PC-3 (cell line): ENCODE results near the gene GPR89B. TPM values are rescaled to one million over a fixed set of nuclear protein-coding genes. Genes with fewer than 3 reads are reported as not detected.
"Not testable (repeated sequence)": the region's sequence is repeated elsewhere in the genome, so short reads cannot be mapped to it uniquely, and the experiment has no call there.

ENCODE experiments used
- ATAC-seq: fragments of 200-7000 bp; cut with Tn5 transposase; 2 replicates; pipeline ENCODE4 v1.9.1; 2020; ENCODE audit warnings: mild to moderate bottlenecking, moderate library complexity
- Bru-seq: library from RNA; stranded (reverse); fragments of 400-500 nt; gene quantifications from one replicate; lab custom pipeline; 2021; lab: Mats Ljungman, UMichigan
- BruChase-seq, 2 experiments: library from RNA; stranded (reverse); fragments of 400-500 nt; gene quantifications; one replicate each; lab custom pipeline; 2021; lab: Mats Ljungman, UMichigan
- BruUV-seq: library from RNA; stranded (reverse); fragments of 400-500 nt; replicated peaks from 2 replicates; lab custom pipeline; 2021; lab: Mats Ljungman, UMichigan
- CTCF ChIA-PET: fragments of 300-600 bp; sonication (Branson Sonifier 250); formaldehyde crosslinking; loops from one replicate; lab custom pipeline; 2022; ENCODE audit warnings: antibody characterized with exemption; lab: Charles Lee
- POLR2A ChIA-PET: fragments of 300-600 bp; sonication (Branson Sonifier 250); formaldehyde crosslinking; loops from one replicate; lab custom pipeline; 2022; ENCODE audit warnings: antibody characterized with exemption; ENCODE audit not compliant: unreplicated experiment; lab: Charles Lee
- DNase-seq: peaks from one replicate; pipeline ENCODE4 v3.0.0-alpha.2; 2015
- H2AFZ ChIP-seq: fragments of 300-600 bp; sonication (generic); 2 replicates; pipeline ENCODE4 v1.6.0; 2016; ENCODE audit warnings: antibody characterized with exemption, low read length
- H3F3A ChIP-seq: fragments of 300-600 bp; sonication (generic); one replicate; pipeline ENCODE4 v1.6.0; 2017; ENCODE audit warnings: antibody characterized with exemption, low read length, control low read depth, mild to moderate bottlenecking; ENCODE audit not compliant: unreplicated experiment
- H3K27ac ChIP-seq: fragments of 300-600 bp; sonication (generic); 2 replicates; pipeline ENCODE4 v1.5.1; 2016; ENCODE audit warnings: mild to moderate bottlenecking, low read length
- H3K27me3 ChIP-seq: fragments of 300-600 bp; sonication (generic); 2 replicates; pipeline ENCODE4 v1.6.1; 2016; ENCODE audit warnings: low read length, mixed read lengths
- H3K36me3 ChIP-seq: fragments of 300-600 bp; sonication (generic); 2 replicates; pipeline ENCODE4 v1.6.1; 2016; ENCODE audit warnings: low read depth, mixed run types, low read length, mixed read lengths
- H3K4me1 ChIP-seq: fragments of 300-600 bp; sonication (generic); 2 replicates; pipeline ENCODE4 v1.5.1; 2016; ENCODE audit warnings: low read length; ENCODE audit not compliant: insufficient read depth
- H3K4me2 ChIP-seq: fragments of 300-600 bp; sonication (generic); 2 replicates; pipeline ENCODE4 v1.6.0; 2016; ENCODE audit warnings: low read length
- H3K4me3 ChIP-seq: fragments of 300-600 bp; sonication (generic); 2 replicates; pipeline ENCODE4 v1.5.1; 2016; ENCODE audit warnings: mild to moderate bottlenecking, low read length, mixed read lengths
- H3K79me2 ChIP-seq: fragments of 300-600 bp; sonication (generic); 2 replicates; pipeline ENCODE4 v1.6.1; 2017; ENCODE audit warnings: low read length, mixed read lengths
- H3K9ac ChIP-seq: fragments of 300-600 bp; sonication (generic); 2 replicates; pipeline ENCODE4 v1.6.0; 2016; ENCODE audit warnings: mild to moderate bottlenecking, low read length
- H3K9me2 ChIP-seq: fragments of 300-600 bp; sonication (generic); replicated peaks from 2 replicates; pipeline ENCODE4 v1.6.1; 2016; ENCODE audit warnings: mixed run types, low read length, mixed read lengths
- H3K9me3 ChIP-seq: fragments of 300-600 bp; sonication (generic); 2 replicates; pipeline ENCODE4 v1.6.1; 2016; ENCODE audit warnings: low read length, mixed read lengths
- H4K20me1 ChIP-seq: fragments of 300-600 bp; sonication (generic); 2 replicates; pipeline ENCODE4 v1.6.1; 2016; ENCODE audit warnings: low read length, mixed read lengths
- CTCF ChIP-seq: fragments of 300-600 bp; sonication (generic); conservative IDR thresholded peaks from 2 replicates; pipeline ENCODE4 v1.5.1; 2017; ENCODE audit warnings: antibody characterized with exemption, low read depth, mild to moderate bottlenecking, low read length
- EZH2 ChIP-seq: fragments of 300-600 bp; sonication (generic); IDR thresholded peaks from one replicate; pipeline ENCODE4 v1.6.1; 2017; ENCODE audit warnings: antibody characterized with exemption, mild to moderate bottlenecking, low read length; ENCODE audit not compliant: unreplicated experiment
- EZH2phosphoT487 ChIP-seq: fragments of 300-600 bp; sonication (generic); IDR thresholded peaks from 2 replicates; pipeline ENCODE4 v1.6.1; 2018; ENCODE audit warnings: mild to moderate bottlenecking, antibody characterized with exemption, low read length, borderline replicate concordance
- intact Hi-C: fragments of 100-400 bp; cut with micrococcal nuclease; formaldehyde crosslinking; loops from 2 replicates; pipeline ENCODE4 v1.9.0; 2023
- long read RNA-seq: library from polyadenylated mRNA; unstranded; transcript quantifications from one replicate; pipeline ENCODE4 v2.0.0, GENCODE V29; 2021; ENCODE audit not compliant: unreplicated experiment
- total RNA-seq: library from RNA; depleted of rRNA; stranded (reverse); fragments of >200 nt; gene quantifications from 2 replicates; pipeline ENCODE4 v1.2.3, GENCODE V29; 2014; rRNA removed

GPR89B gene
- total RNA-seq, result 17.8 and 23.4 TPM in 2 replicates
- percentile 84 among the genes with signal in this experiment for Bru-seq, nascent RNA
- percentile 68 among the genes with signal in this experiment for BruChase-seq, experiment 1, labeled RNA remaining after a 6-hour chase
- BruChase-seq, experiment 2, labeled RNA remaining after a 2-hour chase, result percentile 79 among the genes with signal in this experiment
- long read RNA-seq, transcript GPR89B-201 (14 exons, 1,934 nt), result major isoform, 20 of 53 reads
- long read RNA-seq, partial matches to known transcripts, result 13 of 53 reads
- long read RNA-seq, other reads (novel, unspliced or antisense), result 18 of 53 reads

DNA sequence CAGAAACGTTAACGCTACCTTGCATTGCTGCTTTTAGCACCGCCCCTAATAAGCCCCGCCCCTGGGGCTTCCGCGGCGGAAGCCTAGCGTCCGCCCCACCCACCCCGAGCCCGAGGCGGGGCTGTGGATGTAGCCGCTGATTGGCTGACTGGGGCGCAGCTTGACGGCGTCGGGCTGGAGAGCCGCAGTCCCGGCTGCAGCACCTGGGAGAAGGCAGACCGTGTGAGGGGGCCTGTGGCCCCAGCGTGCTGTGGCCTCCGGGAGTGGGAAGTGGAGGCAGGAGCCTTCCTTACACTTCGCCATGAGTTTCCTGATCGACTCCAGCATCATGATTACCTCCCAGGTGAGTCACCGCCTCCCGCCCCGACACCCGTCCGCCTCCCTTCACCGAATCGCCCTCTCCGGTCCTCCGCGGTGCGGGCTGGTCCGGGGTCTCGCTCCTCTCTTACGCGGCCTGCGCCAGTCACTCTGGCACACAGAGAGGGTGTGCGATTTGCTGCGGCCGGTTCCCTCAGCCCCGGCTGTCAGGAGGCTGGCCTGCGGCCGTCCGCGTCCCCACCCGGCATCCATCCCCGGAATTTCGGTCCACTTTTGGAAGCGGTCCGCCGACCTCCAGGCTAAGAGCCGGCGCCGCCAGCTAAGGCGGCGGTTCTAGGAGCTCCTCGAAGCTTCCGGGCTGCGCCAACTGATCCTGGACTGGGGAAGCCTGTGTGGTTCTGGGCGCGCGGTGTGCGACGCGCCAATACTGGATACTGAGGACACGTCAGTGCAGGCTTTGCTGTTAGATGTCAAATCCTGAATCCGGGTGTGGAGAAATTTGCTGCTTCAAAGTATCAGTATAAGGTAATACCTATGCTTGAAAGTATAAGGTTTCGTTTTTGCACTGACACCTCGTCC, at the start of gene GPR89B:
TSS of gene GPR89B (plus strand) at position 185 of the 897 bp plus-strand sequence. CDS start at position 302, 117 bp downstream.
- ATAC-seq (peak; percentile 99), DNase-seq (peak; percentile 94)
- H3F3A ChIP-seq, CTCF ChIA-PET, H3K36me3 ChIP-seq, intact Hi-C loops, H3K27me3 ChIP-seq, H4K20me1 ChIP-seq, H3K9me2 ChIP-seq, H3K9me3 ChIP-seq, BruUV-seq, POLR2A ChIA-PET, H3K4me1 ChIP-seq: not testable (repeated sequence)
- H3K4me3 ChIP-seq, result peak within 1 kb of the TSS; percentile 83
- H2AFZ ChIP-seq, result peak within 1 kb of the TSS; percentile 62
- H3K9ac ChIP-seq, result peak within 1 kb of the TSS; percentile 82
- peaks cover 37% of the 10 kb centered on the region for H3K79me2 ChIP-seq
- peak within 1 kb of the TSS; percentile 38 for H3K27ac ChIP-seq
- peak within 1 kb of the TSS; percentile 98 for H3K4me2 ChIP-seq

DNA sequence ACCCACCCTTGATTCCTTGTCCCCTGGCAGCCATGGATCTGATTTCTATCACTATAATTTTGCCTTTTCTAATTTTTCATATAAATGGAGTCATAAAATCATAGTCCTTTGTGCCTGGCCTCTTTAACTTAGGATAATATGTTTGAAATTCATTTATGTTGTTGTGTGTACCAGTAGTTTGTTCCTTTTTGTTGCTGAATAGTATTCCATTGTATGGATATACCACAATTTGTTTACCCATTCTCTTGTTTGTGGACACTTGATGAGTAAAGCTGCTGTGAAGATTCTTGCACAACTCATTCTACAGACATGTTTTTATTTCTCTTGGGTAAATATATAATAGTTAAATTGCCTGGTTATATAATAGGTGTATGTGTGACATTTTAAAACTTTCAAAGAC, 48.3 kb upstream of the GPR89B start:
- CTCF ChIA-PET, result no interaction called here
- Histone ChIP-seq H3K4me2 (no peak overlapping the region), H3K9me3 (0 out of 2 replicates have a peak, but pooled peaks cover 4% of the 10 kb centered on the region), H3K4me1 (peaks cover 6% of the 10 kb centered on the region), H3F3A (no peaks in the 10 kb centered on the region), H3K36me3 (no peaks in the 10 kb centered on the region), H3K27me3 (no peaks in the 10 kb centered on the region), H3K79me2 (no peaks in the 10 kb centered on the region), H4K20me1 (no peaks in the 10 kb centered on the region), H3K9ac (no peak overlapping the region), H3K27ac (no peak overlapping the region), H3K4me3 (no peak overlapping the region), H2AFZ (no peak overlapping the region), H3K9me2 (no peaks in the 10 kb centered on the region)
- ATAC-seq, result no peak
- POLR2A ChIA-PET, result no interaction called here
- intact Hi-C loops, result loop anchor here (10.0 kb wide), 1 partner anchor 65 kb away; no protein-coding TSS in a partner anchor
- no TSS peak for BruUV-seq
- DNase-seq, result no peak
- TF ChIP-seq EZH2 (no peak), CTCF (no peak), EZH2phosphoT487 (no peak)

DNA sequence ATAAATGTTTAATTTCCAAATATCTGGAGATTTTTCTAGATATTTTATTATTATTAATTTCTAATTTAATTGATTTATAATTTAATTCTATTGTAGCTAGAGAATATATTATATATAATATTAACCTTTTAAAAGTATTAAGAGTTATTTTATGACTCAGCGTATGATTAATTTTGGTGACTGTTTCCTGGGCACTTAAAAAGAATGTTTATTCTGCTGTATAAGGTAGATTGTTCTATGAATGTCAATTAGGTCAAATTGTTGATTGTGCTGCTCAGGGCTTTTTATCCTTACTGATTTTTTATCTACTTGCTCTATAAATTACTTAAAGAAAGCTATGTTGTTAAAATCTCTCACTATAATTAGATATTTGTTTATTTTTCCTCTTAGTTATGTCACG, 45.7 kb upstream of the GPR89B start:
- H3K4me3 ChIP-seq, result no peak overlapping the region
- H4K20me1 ChIP-seq, result no peaks in the 10 kb centered on the region
- 0 out of 2 replicates have a peak, but pooled peaks cover 4% of the 10 kb centered on the region for H3K9me3 ChIP-seq
- no peak overlapping the region for H2AFZ ChIP-seq
- CTCF ChIA-PET, result no interaction called here
- H3K9me2 ChIP-seq, result no peaks in the 10 kb centered on the region
- H3K4me1 ChIP-seq, result peaks cover 6% of the 10 kb centered on the region
- TF ChIP-seq EZH2 (no peak), EZH2phosphoT487 (no peak), CTCF (no peak)
- no peaks in the 10 kb centered on the region for H3K79me2 ChIP-seq
- no peaks in the 10 kb centered on the region for H3K36me3 ChIP-seq
- ATAC-seq (peak; percentile 78), DNase-seq (peak; percentile 73)
- H3K9ac ChIP-seq, result no peak overlapping the region
- intact Hi-C loops, result loop anchor here (10.0 kb wide), 1 partner anchor 68 kb away; no protein-coding TSS in a partner anchor
- H3F3A ChIP-seq, result no peaks in the 10 kb centered on the region
- no TSS peak for BruUV-seq
- POLR2A ChIA-PET, result no interaction called here
- H3K27ac ChIP-seq, result no peak overlapping the region
- no peaks in the 10 kb centered on the region for H3K27me3 ChIP-seq
- H3K4me2 ChIP-seq, result peak overlapping the region; percentile 2; the same call in 1 of the 2 replicates
